Measurements from ENCODE around the gene PTGER1.

DNA sequence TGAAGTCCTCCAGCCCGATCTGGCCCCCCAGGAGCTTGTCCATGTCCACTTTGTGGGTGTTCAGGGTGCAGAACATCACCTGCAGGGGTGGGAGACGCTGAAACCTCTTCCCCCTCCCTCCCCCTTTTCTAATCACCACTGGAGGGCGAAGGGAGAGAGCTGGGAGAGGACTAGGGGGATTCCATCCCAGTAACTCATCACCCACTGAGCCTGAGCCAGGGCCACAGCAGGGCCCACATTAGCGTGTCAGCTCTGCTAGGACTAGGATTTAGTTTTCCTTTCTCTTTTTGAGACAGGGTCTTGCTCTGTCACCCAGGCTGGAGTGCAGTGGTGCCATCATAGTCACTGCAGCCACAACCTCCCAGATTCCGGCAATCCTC is 5.5 kb upstream of the PTGER1 start:
- TF ChIP-seq, protein P1, sequence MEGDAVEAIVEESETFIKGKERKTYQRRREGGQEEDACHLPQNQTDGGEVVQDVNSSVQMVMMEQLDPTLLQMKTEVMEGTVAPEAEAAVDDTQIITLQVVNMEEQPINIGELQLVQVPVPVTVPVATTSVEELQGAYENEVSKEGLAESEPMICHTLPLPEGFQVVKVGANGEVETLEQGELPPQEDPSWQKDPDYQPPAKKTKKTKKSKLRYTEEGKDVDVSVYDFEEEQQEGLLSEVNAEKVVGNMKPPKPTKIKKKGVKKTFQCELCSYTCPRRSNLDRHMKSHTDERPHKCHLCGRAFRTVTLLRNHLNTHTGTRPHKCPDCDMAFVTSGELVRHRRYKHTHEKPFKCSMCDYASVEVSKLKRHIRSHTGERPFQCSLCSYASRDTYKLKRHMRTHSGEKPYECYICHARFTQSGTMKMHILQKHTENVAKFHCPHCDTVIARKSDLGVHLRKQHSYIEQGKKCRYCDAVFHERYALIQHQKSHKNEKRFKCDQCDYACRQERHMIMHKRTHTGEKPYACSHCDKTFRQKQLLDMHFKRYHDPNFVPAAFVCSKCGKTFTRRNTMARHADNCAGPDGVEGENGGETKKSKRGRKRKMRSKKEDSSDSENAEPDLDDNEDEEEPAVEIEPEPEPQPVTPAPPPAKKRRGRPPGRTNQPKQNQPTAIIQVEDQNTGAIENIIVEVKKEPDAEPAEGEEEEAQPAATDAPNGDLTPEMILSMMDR (IDR thresholded peaks at IDR 0.05) = no peak
- TF ChIP-seq ZFX (IDR thresholded peaks at IDR 0.05; ENCODE audit: borderline replicate concordance) = no peak
